GM12873 (cell line): ENCODE measurements around the gene PIEZO2.

ENCODE experiments used
- TF ChIP-seq, protein P1 (sequence below): IDR thresholded peaks from 2 replicates; pipeline ENCODE4 v1.5.1; 2012; ENCODE audit warnings: low read depth, mild to moderate bottlenecking, moderate library complexity, low read length, control low read depth; ENCODE audit not compliant: insufficient read depth; ENCODE audit errors: missing control alignments

The PIEZO2 gene

DNA sequence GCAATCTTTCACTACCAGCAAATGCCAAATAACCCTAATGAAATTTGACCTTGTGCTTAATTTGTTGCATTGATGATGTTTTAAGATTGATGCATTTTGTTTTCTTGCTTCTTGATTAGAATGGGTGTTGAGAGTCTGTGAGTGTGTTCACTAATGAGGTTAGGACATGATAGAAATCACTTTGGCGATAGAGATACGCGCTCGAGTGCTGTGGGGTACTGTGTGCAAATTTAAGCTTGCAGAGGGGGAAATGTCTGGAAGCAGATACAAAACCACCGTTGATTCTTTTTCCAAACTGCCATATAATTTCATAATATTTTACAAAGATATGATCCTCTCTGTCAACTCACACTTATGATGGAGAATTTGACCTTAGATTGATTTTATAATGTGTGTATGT, 200.9 kb downstream of the PIEZO2 start:
- TF ChIP-seq, protein P1, sequence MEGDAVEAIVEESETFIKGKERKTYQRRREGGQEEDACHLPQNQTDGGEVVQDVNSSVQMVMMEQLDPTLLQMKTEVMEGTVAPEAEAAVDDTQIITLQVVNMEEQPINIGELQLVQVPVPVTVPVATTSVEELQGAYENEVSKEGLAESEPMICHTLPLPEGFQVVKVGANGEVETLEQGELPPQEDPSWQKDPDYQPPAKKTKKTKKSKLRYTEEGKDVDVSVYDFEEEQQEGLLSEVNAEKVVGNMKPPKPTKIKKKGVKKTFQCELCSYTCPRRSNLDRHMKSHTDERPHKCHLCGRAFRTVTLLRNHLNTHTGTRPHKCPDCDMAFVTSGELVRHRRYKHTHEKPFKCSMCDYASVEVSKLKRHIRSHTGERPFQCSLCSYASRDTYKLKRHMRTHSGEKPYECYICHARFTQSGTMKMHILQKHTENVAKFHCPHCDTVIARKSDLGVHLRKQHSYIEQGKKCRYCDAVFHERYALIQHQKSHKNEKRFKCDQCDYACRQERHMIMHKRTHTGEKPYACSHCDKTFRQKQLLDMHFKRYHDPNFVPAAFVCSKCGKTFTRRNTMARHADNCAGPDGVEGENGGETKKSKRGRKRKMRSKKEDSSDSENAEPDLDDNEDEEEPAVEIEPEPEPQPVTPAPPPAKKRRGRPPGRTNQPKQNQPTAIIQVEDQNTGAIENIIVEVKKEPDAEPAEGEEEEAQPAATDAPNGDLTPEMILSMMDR: no peak

DNA sequence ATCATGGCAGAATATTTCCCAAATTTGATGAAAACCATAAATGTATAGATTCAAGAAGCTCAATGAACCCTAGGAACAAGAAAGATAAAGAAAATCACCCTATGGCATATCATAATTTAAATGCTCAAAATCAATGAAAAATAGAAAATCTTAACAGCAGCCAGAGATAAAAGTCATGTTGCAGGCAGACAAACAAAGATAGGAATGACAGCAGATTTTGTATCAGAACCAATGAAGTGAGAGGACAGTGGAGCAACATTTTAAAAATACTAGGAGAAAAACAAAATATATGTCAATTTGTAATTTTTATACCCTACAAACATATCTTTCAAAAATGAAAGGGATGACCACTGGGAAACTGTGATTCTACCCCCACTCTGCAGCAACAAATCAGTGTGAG, 203.3 kb downstream of the PIEZO2 start:
- TF ChIP-seq, protein P1: no peak

DNA sequence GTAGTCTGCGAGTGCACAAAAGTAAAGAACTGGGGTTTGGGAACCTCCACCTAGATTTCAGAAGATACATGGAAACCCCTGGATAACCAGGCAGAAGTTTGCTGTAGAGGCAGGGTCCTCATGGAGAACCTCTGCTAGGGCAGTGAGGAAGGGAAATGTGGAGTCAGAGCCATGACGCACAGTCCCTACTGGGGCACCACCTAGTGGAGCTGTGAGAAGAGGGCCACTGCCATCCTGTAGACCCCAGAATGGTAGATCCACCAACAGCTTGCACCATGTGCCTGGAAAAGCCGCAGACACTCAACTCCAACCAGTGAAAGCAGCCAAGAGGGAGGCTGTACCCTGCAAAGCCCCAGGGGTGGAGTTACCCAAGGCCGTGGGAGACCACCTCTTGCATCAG, 206.4 kb downstream of the PIEZO2 start:
- TF ChIP-seq, protein P1: no peak

DNA sequence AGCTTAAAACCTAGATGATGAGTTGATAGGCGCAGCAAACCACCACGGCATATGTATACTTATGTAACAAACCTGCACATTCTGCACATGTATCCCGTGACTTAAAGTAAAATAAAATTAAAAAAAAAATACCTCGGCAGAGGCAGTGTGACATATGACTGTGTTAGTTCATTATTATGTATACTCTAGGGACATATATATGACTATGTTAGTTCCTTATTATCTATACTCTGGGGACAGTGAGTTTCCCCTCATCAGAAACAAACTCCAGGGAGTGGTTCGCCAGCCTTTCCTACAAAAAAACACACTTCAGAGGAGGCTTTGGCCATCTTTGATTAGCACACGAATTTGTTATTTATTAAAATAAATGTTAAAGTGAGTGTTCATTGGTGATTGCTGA, 209.5 kb downstream of the PIEZO2 start:
- TF ChIP-seq, protein P1: no peak

DNA sequence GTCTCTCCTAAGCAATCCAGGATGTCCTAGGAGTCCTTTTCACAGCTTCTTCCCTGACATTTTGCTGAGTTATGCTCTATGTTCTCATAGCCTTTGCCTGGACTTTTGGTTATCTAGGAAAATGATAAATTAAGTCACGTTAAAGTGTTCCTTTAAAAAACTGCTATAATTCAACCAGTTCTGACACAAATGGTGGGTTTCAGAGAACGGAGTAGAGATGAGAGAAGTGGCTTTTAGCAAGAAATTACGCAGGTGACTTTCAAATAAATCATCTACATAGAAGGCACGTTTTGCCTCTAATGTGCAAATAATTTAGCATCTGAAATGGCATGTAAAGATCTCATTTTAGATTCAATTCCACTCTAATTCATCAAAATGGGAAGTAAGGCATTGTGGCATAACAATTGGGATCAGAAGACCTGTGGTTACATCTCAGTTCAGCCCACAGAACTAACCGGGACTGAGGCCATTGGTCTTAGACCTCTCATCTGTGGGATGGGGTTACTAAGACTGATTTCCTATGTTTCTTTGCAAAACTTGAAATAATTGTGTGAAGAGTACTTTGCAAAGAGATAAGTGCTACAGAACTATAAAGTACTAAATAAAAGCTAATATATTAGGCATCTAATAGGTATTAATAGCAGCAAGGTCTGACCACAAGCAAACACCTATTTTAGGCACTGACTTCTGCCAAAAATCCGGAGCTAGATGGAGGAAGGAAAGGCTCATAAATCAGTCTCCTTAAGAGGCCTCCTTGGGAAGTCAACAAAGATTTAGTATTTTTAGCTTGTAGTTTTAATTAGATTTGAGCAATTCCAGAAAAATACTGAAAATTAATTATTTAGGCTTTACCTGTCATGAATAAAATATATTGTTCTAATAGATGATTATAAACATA, 211.4 kb downstream of the PIEZO2 start:
- TF ChIP-seq, protein P1: no peak

DNA sequence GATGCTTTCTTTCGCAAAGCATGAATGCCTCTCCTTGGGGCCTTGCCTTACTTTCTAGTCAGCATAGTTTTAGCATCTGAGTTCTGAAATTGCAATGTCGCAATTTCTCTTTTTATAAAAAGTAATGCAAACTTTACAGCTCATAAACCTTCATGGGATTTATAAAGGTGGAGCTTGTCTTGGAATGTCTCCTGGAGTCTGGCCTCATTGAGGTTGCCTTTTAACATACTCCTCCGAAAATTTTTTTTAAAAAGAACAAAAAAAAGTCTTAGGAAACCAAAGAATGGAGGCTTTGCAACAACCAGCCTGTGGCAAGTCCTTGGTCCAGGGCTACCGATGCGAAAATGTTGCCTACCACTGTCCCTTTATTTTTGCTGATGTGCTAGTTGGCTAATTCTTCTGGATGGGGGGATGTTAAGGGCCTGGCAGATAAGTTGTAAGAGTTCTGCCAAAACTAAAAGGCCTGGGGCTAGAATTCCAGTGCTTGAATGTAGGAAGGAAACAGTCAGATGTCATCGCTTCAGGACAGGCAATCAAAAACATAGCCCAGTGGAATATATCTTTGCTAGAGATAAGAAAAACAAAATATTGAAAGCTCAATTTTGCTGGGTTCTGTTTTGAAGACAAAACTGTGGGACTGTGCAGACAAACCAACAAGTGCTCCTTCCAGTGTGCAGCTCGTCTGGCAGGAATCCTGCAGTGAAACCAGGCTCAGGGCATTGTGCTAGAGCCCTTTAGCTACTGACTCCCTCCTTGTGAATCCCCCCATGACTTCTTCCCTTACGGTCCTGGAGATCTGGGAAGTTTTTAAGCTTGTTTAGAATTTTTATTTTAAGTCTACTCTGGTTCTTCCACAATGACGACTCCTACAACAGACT, 213.0 kb downstream of the PIEZO2 start:
- TF ChIP-seq, protein P1: no peak

DNA sequence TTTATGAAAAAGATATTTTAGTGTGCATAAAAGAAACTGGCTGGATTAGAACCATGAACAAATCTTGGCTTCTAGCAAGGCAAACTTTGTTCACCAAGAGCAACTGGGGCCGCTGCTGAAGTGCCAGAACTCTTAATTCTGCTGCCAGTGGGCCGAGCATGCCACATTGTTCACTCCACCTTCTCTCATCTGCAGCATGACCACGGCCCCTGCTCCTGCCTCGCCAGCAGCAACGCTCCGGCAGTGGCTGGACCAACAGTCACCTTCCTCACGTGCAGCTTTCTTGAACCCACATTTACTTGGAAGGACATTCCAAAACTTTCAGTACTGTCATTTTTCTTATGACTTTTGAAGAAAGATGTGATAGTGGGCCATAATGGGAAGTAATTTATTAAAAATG, 213.8 kb downstream of the PIEZO2 start:
- TF ChIP-seq, protein P1: no peak
